SU-DHL-6 (cell line): ENCODE measurements around the gene SLC39A11.

Experiments used
- CTCF ChIP-seq: fragments of 200-600 bp; sonication (generic); IDR thresholded peaks from one replicate; pipeline ENCODE4 v1.5.1; 2017; ENCODE audit warnings: antibody characterized with exemption, mild to moderate bottlenecking, low read length, moderate library complexity; ENCODE audit not compliant: insufficient read depth, poor library complexity, severe bottlenecking
- EZH2phosphoT487 ChIP-seq: fragments of 200-600 bp; sonication (generic), shearing (Covaris generic); conservative IDR thresholded peaks from 2 replicates; pipeline ENCODE4 v1.6.1; 2018; ENCODE audit warnings: mild to moderate bottlenecking, antibody characterized with exemption, low read length, moderate library complexity, mixed read lengths

- TF ChIP-seq CTCF (no peak), EZH2phosphoT487 (no peak)
Measured at GRCh38 chr17:72771734-72772133, 320.8 kb downstream of the SLC39A11 start.
